ENCODE measurements around the gene CDC25B. TPM values are rescaled to one million over a fixed set of nuclear protein-coding genes. Genes with fewer than 3 reads are reported as not detected.

Gene CDC25B
- total and polyA plus RNA-seq, 5 donors, result 7.9 to 12.2 (median 10.7) TPM

- no peaks in the 10 kb centered on the region for H3K4me1 ChIP-seq (ENCODE audit: control insufficient read depth, insufficient read depth, low read length)
- ATAC-seq (peak in 1 of 2 donors; percentile 5), DNase-seq (peak in 2 of 3 donors; percentile 64 to 72)
- no peak overlapping the region for H3K27ac ChIP-seq (ENCODE audit: low read length)
- H3K9me3 ChIP-seq (ENCODE audit: control insufficient read depth, low read length), result no peaks in the 10 kb centered on the region
- no peak overlapping the region for H3K4me3 ChIP-seq (ENCODE audit: low read length)
- intact Hi-C loops (cut with DNase I), result no loop called here
- no peaks in the 10 kb centered on the region for H3K27me3 ChIP-seq (ENCODE audit: control insufficient read depth, insufficient read depth)
- 72% methylated on average over 26 of the region's 26 CpGs for WGBS
These were observed 42.4 kb upstream of the CDC25B start for GRCh38 chr20:3753501-3754275.

- H3K9me3 ChIP-seq (ENCODE audit: control insufficient read depth, low read length), result no peaks in the 10 kb centered on the region
- H3K27me3 ChIP-seq (ENCODE audit: control insufficient read depth, insufficient read depth), result no peaks in the 10 kb centered on the region
- no peaks in the 10 kb centered on the region for H3K4me1 ChIP-seq (ENCODE audit: control insufficient read depth, insufficient read depth, low read length)
- intact Hi-C loops (cut with DNase I), result no loop called here
- peak in 2 of 3 donors; percentile 48 to 53 for DNase-seq
- no peak for ATAC-seq
- H3K4me3 ChIP-seq (ENCODE audit: low read length), result no peak overlapping the region
- no peak overlapping the region for H3K27ac ChIP-seq (ENCODE audit: low read length)
- WGBS, result 85% methylated on average over 16 of the region's 16 CpGs
These were observed 41.9 kb upstream of the CDC25B start for GRCh38 chr20:3754276-3754630.

GRCh38 chr20:3755269-3755668 lies 40.8 kb upstream of the CDC25B start:
- ATAC-seq (no peak), DNase-seq (peak in 2 of 3 donors; percentile 21 to 32)
- WGBS, result 81% methylated on average over 7 of the region's 7 CpGs
- Histone ChIP-seq H3K4me1 (ENCODE audit: control insufficient read depth, insufficient read depth, low read length) (no peaks in the 10 kb centered on the region), H3K9me3 (ENCODE audit: control insufficient read depth, low read length) (no peaks in the 10 kb centered on the region), H3K27me3 (ENCODE audit: control insufficient read depth, insufficient read depth) (no peaks in the 10 kb centered on the region), H3K4me3 (ENCODE audit: low read length) (no peak overlapping the region), H3K27ac (ENCODE audit: low read length) (no peak overlapping the region)
- intact Hi-C loops (cut with DNase I), result no loop called here

- Histone ChIP-seq H3K27ac (ENCODE audit: low read length) (no peak overlapping the region), H3K9me3 (ENCODE audit: control insufficient read depth, low read length) (no peaks in the 10 kb centered on the region), H3K4me3 (ENCODE audit: low read length) (no peak overlapping the region), H3K27me3 (ENCODE audit: control insufficient read depth, insufficient read depth) (no peaks in the 10 kb centered on the region), H3K4me1 (ENCODE audit: control insufficient read depth, insufficient read depth, low read length) (no peaks in the 10 kb centered on the region)
- 75% methylated on average over 5 of the region's 5 CpGs for whole genome bisulfite sequencing
- no peak for ATAC-seq
- peak in 2 of 3 donors; percentile 9 to 27 for DNase-seq
- intact Hi-C loops (cut with DNase I), result no loop called here
These were observed 40.2 kb upstream of the CDC25B start for GRCh38 chr20:3755814-3756480.

- intact Hi-C loops (cut with DNase I), result no loop called here
- peak in 1 of 3 donors; percentile 15 for DNase-seq
- ATAC-seq, result no peak
- WGBS, result 80% methylated on average over 2 of the region's 2 CpGs
- Histone ChIP-seq H3K4me1 (ENCODE audit: control insufficient read depth, insufficient read depth, low read length) (no peaks in the 10 kb centered on the region), H3K4me3 (ENCODE audit: low read length) (no peak overlapping the region), H3K27ac (ENCODE audit: low read length) (no peak overlapping the region), H3K27me3 (ENCODE audit: control insufficient read depth, insufficient read depth) (no peaks in the 10 kb centered on the region), H3K9me3 (ENCODE audit: control insufficient read depth, low read length) (no peaks in the 10 kb centered on the region)
These were observed 38.8 kb upstream of the CDC25B start for GRCh38 chr20:3757268-3757667.

- intact Hi-C loops (cut with DNase I), result no loop called here
- WGBS, result 62% methylated on average over 11 of the region's 11 CpGs
These were observed 37.5 kb upstream of the CDC25B start for GRCh38 chr20:3758566-3758965.

GRCh38 chr20:3759316-3759823 lies 36.7 kb upstream of the CDC25B start:
- Histone ChIP-seq H3K4me1 (ENCODE audit: control insufficient read depth, insufficient read depth, low read length) (no peaks in the 10 kb centered on the region), H3K4me3 (ENCODE audit: low read length) (no peak overlapping the region), H3K27ac (ENCODE audit: low read length) (no peak overlapping the region), H3K27me3 (ENCODE audit: control insufficient read depth, insufficient read depth) (no peaks in the 10 kb centered on the region), H3K9me3 (ENCODE audit: control insufficient read depth, low read length) (no peaks in the 10 kb centered on the region)
- ATAC-seq (no peak), DNase-seq (peak in 2 of 3 donors; percentile 53 to 56)
- 75% methylated on average over 11 of the region's 11 CpGs for WGBS
- intact Hi-C loops (cut with DNase I), result no loop called here

More at GRCh38 chr20:3758566-3758965, 37.5 kb upstream of the CDC25B start:
- H3K4me3 ChIP-seq (ENCODE audit: low read length), result no peak overlapping the region
- H3K27me3 ChIP-seq (ENCODE audit: control insufficient read depth, insufficient read depth), result no peaks in the 10 kb centered on the region
- H3K27ac ChIP-seq (ENCODE audit: low read length), result no peak overlapping the region
- DNase-seq, result peak in 2 of 3 donors; percentile 25 to 69
- H3K4me1 ChIP-seq (ENCODE audit: control insufficient read depth, insufficient read depth, low read length), result no peaks in the 10 kb centered on the region
- ATAC-seq, result peak in 1 of 2 donors; percentile 6
- H3K9me3 ChIP-seq (ENCODE audit: control insufficient read depth, low read length), result no peaks in the 10 kb centered on the region

GRCh38 chr20:3759884-3760283 lies 36.2 kb upstream of the CDC25B start:
- no peaks in the 10 kb centered on the region for H3K27me3 ChIP-seq (ENCODE audit: control insufficient read depth, insufficient read depth)
- H3K4me1 ChIP-seq (ENCODE audit: control insufficient read depth, insufficient read depth, low read length), result no peaks in the 10 kb centered on the region
- no peaks in the 10 kb centered on the region for H3K9me3 ChIP-seq (ENCODE audit: control insufficient read depth, low read length)
- 89% methylated on average over 11 of the region's 11 CpGs for WGBS
- ATAC-seq (no peak), DNase-seq (peak in 2 of 3 donors; percentile 26 to 53)
- no peak overlapping the region for H3K4me3 ChIP-seq (ENCODE audit: low read length)
- H3K27ac ChIP-seq (ENCODE audit: low read length), result no peak overlapping the region
- intact Hi-C loops (cut with DNase I), result loop anchor here in 1 of 4 donors (10.0 kb wide), 1 partner anchor 85 kb away; no protein-coding TSS in a partner anchor

GRCh38 chr20:3760655-3761348 lies 35.3 kb upstream of the CDC25B start:
- Histone ChIP-seq H3K4me3 (ENCODE audit: low read length) (no peak overlapping the region), H3K9me3 (ENCODE audit: control insufficient read depth, low read length) (no peaks in the 10 kb centered on the region), H3K27ac (ENCODE audit: low read length) (no peak overlapping the region), H3K27me3 (ENCODE audit: control insufficient read depth, insufficient read depth) (no peaks in the 10 kb centered on the region), H3K4me1 (ENCODE audit: control insufficient read depth, insufficient read depth, low read length) (no peaks in the 10 kb centered on the region)
- 81% methylated on average over 10 of the region's 10 CpGs for WGBS
- ATAC-seq (no peak), DNase-seq (no peak)
- intact Hi-C loops (cut with DNase I), result loop anchor here in 1 of 4 donors (10.0 kb wide), 1 partner anchor 86 kb away; no protein-coding TSS in a partner anchor

- intact Hi-C loops (cut with DNase I), result loop anchor here in 1 of 4 donors (10.0 kb wide), 1 partner anchor 89 kb away; no protein-coding TSS in a partner anchor
- DNase-seq (peak; percentile 15 to 49 (median 49)), ATAC-seq (no peak)
- Histone ChIP-seq H3K27ac (ENCODE audit: low read length) (no peak overlapping the region), H3K9me3 (ENCODE audit: control insufficient read depth, low read length) (no peaks in the 10 kb centered on the region), H3K4me1 (ENCODE audit: control insufficient read depth, insufficient read depth, low read length) (no peaks in the 10 kb centered on the region), H3K4me3 (ENCODE audit: low read length) (no peak overlapping the region), H3K27me3 (ENCODE audit: control insufficient read depth, insufficient read depth) (no peaks in the 10 kb centered on the region)
- WGBS, result 79% methylated on average over 8 of the region's 8 CpGs
These were observed 32.2 kb upstream of the CDC25B start for GRCh38 chr20:3763671-3764601.
